Lower leg skin (tissue), 4 donors: ENCODE data around the gene CNTF. TPM values are rescaled to one million over a fixed set of nuclear protein-coding genes. Genes with fewer than 3 reads are reported as not detected.

Experiments used
- DNase-seq, 2 donors: peaks; one replicate each; pipeline ENCODE4 v3.0.0-alpha.2; 2019; ENCODE audit warnings: low spot score in 2 of 2
- H3K4me3 ChIP-seq: fragments of 200-600 bp; sonication (generic); 2 replicates; pipeline ENCODE4 v1.5.1; 2017; ENCODE audit warnings: mild to moderate bottlenecking, low read depth; ENCODE audit not compliant: poor library complexity, severe bottlenecking
- POLR2A ChIP-seq, 2 donors: fragments of 450-650 bp; IDR thresholded peaks; one replicate each; pipeline ENCODE4 v1.6.1; 2016 to 2017; ENCODE audit warnings: antibody characterized with exemption in 2 of 2, mild to moderate bottlenecking in 1 of 2, moderate library complexity in 1 of 2
- WGBS, 2 donors: methylation state at CpG; one replicate each; pipeline ENCODE4 v1.1.5; 2018; 5-methylcytosine and 5-hydroxymethylcytosine counted together
- intact Hi-C: fragments of 100-400 bp; cut with DNase I; formaldehyde crosslinking; loops from one replicate; pipeline ENCODE4 v1.15.0; 2023; ENCODE audit warnings: low total_unique reads
- total RNA-seq, 4 donors: library from RNA; depleted of rRNA; stranded (reverse); fragments of >200 nt; gene quantifications; one replicate each; pipeline ENCODE4 v1.1.0, GENCODE V29; 2016
- TF ChIP-seq, protein P1 (sequence below), 3 donors: fragments of 450-650 bp; IDR thresholded peaks; one replicate each; pipeline ENCODE4 v1.5.1; 2016; ENCODE audit warnings: antibody characterized with exemption in 3 of 3, mild to moderate bottlenecking in 3 of 3, moderate library complexity in 2 of 3

The CNTF gene
- total RNA-seq, 4 donors from 2014 or later = 0.89 to 2.3 (median 1.6) TPM

GRCh38 chr11:58609723-58610122 lies 12.7 kb upstream of the CNTF start:
- WGBS, 2 donors = 72 to 87% methylated on average over 8 of the region's 8 CpGs
- intact Hi-C loops = no loop called here

DNA sequence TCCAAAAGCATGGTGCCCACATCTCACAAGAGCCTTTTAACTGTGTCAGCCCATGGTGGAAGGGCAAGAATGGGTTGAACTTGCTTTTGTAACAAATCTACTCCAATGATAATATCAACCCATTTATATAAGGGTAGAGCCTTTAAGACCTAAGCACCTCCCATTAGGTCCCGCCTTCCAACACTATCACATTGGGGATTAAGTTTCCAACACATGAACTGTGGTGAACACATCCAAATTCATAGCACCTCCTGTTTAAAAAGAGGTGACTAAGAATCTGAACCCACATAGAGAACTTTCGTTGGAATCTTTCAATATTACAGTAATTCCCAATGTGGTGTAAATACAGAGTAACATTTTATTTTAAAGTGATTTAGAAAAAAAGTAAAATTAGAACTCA lies 9.2 kb upstream of the CNTF start:
- WGBS, 2 donors = 95 to 99% methylated on average over 2 of the region's 2 CpGs
- TF ChIP-seq, protein P1, sequence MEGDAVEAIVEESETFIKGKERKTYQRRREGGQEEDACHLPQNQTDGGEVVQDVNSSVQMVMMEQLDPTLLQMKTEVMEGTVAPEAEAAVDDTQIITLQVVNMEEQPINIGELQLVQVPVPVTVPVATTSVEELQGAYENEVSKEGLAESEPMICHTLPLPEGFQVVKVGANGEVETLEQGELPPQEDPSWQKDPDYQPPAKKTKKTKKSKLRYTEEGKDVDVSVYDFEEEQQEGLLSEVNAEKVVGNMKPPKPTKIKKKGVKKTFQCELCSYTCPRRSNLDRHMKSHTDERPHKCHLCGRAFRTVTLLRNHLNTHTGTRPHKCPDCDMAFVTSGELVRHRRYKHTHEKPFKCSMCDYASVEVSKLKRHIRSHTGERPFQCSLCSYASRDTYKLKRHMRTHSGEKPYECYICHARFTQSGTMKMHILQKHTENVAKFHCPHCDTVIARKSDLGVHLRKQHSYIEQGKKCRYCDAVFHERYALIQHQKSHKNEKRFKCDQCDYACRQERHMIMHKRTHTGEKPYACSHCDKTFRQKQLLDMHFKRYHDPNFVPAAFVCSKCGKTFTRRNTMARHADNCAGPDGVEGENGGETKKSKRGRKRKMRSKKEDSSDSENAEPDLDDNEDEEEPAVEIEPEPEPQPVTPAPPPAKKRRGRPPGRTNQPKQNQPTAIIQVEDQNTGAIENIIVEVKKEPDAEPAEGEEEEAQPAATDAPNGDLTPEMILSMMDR (IDR thresholded peaks at IDR 0.05) = no peak
- no peak for TF ChIP-seq POLR2A (IDR thresholded peaks at IDR 0.05)
- no peak overlapping the region for H3K4me3 ChIP-seq
- no peak for DNase-seq
- intact Hi-C loops = no loop called here

More at GRCh38 chr11:58609723-58610122, 12.7 kb upstream of the CNTF start:
- no peak for DNase-seq
- no peak overlapping the region for H3K4me3 ChIP-seq
- TF ChIP-seq, protein P1 (IDR thresholded peaks at IDR 0.05) = no peak
- TF ChIP-seq POLR2A (IDR thresholded peaks at IDR 0.05) = no peak

- intact Hi-C loops = no loop called here
Observed at GRCh38 chr11:58615559-58615958, 6.9 kb upstream of the CNTF start.

GRCh38 chr11:58616594-58616993 lies 5.9 kb upstream of the CNTF start:
- TF ChIP-seq POLR2A (IDR thresholded peaks at IDR 0.05) = no peak
- TF ChIP-seq, protein P1 (IDR thresholded peaks at IDR 0.05) = no peak
- H3K4me3 ChIP-seq = no peak overlapping the region
- WGBS, 2 donors = 22 to 25% methylated on average over 4 of the region's 4 CpGs
- intact Hi-C loops = no loop called here
- DNase-seq = peak in 1 of 2 donors; percentile 81

More at GRCh38 chr11:58615559-58615958, 6.9 kb upstream of the CNTF start:
- H3K4me3 ChIP-seq = no peak overlapping the region
- WGBS, 2 donors = 86 to 93% methylated on average over 1 of the region's 1 CpG
- DNase-seq = no peak
- TF ChIP-seq, protein P1 (IDR thresholded peaks at IDR 0.05) = no peak
- TF ChIP-seq POLR2A (IDR thresholded peaks at IDR 0.05) = no peak

- TF ChIP-seq POLR2A (IDR thresholded peaks at IDR 0.05) = no peak
- TF ChIP-seq, protein P1 (IDR thresholded peaks at IDR 0.05) = no peak
- WGBS, 2 donors = 89 to 91% methylated on average over 4 of the region's 4 CpGs
- H3K4me3 ChIP-seq = no peak overlapping the region
- intact Hi-C loops = no loop called here
- no peak for DNase-seq
Observed at GRCh38 chr11:58617976-58618557, 4.4 kb upstream of the CNTF start.
